Frontal cortex (tissue), 4 donors: ENCODE measurements around the gene MTARC1. TPM values are rescaled to one million over a fixed set of nuclear protein-coding genes. Genes with fewer than 3 reads are reported as not detected.

ENCODE experiments used
- DNase-seq, 2 donors: peaks; one replicate each; pipeline ENCODE4 v3.0.0; 2012; ENCODE audit warnings: low spot score in 2 of 2
- FAIRE-seq: peaks from 2 replicates; lab custom pipeline; 2012; peaks lifted over from hg19 to GRCh38; lab: Jason Lieb, UNC
- total RNA-seq: library from RNA; depleted of rRNA; stranded (reverse); fragments of >200 nt; gene quantifications from one replicate; pipeline ENCODE4 v1.2.3, GENCODE V29; 2014
- donor health status: control.
- donor health status: control.
- donor health status: control.

Gene MTARC1
- total RNA-seq, 1 donor from 2014 or later: 19.6 TPM

GRCh38 chr1:220825819-220826551 is 39.3 kb downstream of the MTARC1 start:
- DNase-seq (no peak), FAIRE-seq (no peak)

- FAIRE-seq (no peak), DNase-seq (no peak)
These were observed 40.0 kb downstream of the MTARC1 start for GRCh38 chr1:220826729-220827128.

- no peak for FAIRE-seq
- DNase-seq: no peak
These were observed 40.9 kb downstream of the MTARC1 start for GRCh38 chr1:220827445-220828178.

GRCh38 chr1:220828179-220828490 is 41.4 kb downstream of the MTARC1 start:
- no peak for FAIRE-seq
- no peak for DNase-seq

- no peak for DNase-seq
- no peak for FAIRE-seq
These were observed 42.4 kb downstream of the MTARC1 start for GRCh38 chr1:220828950-220829586.

GRCh38 chr1:220833436-220833835 is 46.7 kb downstream of the MTARC1 start:
- DNase-seq (no peak), FAIRE-seq (no peak)

DNA sequence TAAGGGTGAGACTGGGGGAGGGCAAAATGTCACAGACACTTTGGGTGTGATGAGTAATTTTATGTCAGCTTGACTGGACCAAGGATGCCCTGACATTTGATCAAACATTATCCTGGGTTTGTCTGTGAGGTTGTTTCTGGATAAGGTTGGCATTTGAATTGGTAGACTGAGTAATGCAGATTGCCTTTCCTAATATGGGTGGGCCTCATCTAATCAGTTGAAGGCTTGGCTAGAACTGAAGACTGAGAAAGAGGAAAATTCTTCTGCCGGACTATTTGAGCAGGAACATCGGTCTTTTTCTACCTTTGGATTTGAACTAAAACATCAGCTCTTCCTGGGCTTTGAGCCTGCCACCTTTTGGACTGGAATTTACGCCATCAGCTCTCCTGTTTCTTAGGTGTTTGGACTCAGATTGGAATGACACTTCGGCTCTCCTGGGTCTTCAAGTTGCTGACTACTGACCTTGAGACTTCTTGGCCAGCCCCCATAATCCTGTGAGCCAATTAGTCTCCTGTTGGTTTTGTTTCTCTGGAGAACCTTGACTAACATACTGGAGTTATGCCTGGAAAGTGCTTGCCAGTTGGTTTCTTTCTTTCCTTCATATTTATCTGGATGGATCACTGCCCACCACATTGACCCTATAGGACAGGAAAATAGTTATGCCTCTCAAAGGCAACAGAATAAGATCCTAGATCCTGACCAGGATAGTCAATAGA is 47.6 kb downstream of the MTARC1 start:
- DNase-seq: no peak
- FAIRE-seq: no peak

Other genes starting within 250 kb of the MTARC1 start
- 60.7 TPM for gene C1orf115, start 96.5 kb upstream of the MTARC1 start, total RNA-seq
- gene MTARC2, start 38.6 kb upstream of the MTARC1 start, total RNA-seq: 7.3 TPM
- 0.82 TPM for gene HLX, start 92.5 kb downstream of the MTARC1 start, total RNA-seq